Naive thymus-derived CD4-positive, alpha-beta T cell (primary cell): ENCODE results near the gene SLC12A4. TPM values are rescaled to one million over a fixed set of nuclear protein-coding genes. Genes with fewer than 3 reads are reported as not detected.

ENCODE experiments used
- ATAC-seq: fragments of 150-1000 bp; cut with Tn5 transposase; 2 replicates; pipeline ENCODE4 v1.10.0; 2021; ENCODE audit warnings: mild to moderate bottlenecking, moderate library complexity
- CTCF ChIA-PET: fragments of 350-600 bp; sonication (Branson Sonifier 250); formaldehyde crosslinking; loops from one replicate; lab custom pipeline; 2021; ENCODE audit warnings: antibody characterized with exemption; lab: Charles Lee
- POLR2A ChIA-PET: fragments of 350-600 bp; sonication (Branson Sonifier 250); formaldehyde crosslinking; loops from one replicate; lab custom pipeline; 2021; ENCODE audit warnings: antibody characterized with exemption, inconsistent platforms; lab: Charles Lee
- DNase-seq, 9 donors: peaks; one replicate each; pipeline versions ENCODE4 v3.0.0 to v3.0.0-alpha.2; 2020 to 2022; ENCODE audit warnings: mixed read lengths in 1 of 9
- H3K27ac ChIP-seq: one replicate; pipeline ENCODE4 v1.7.0; 2013; ENCODE audit warnings: mild to moderate bottlenecking, low read depth, low read length, moderate library complexity
- H3K27me3 ChIP-seq, 2 donors: one replicate each; pipeline ENCODE4 v1.7.0; 2013; ENCODE audit warnings: low read length in 2 of 2, mild to moderate bottlenecking in 2 of 2, moderate library complexity in 2 of 2; ENCODE audit not compliant: control insufficient read depth in 2 of 2, insufficient read depth in 2 of 2
- H3K36me3 ChIP-seq, 3 experiments: 1 replicate in 2 of 3; 2 replicates in 1 of 3; pipeline ENCODE4 v1.7.0; 2013; ENCODE audit warnings: low read length in 3 of 3, mild to moderate bottlenecking in 3 of 3, moderate library complexity in 1 of 3; ENCODE audit not compliant: insufficient read depth in 3 of 3, control insufficient read depth in 2 of 3
- H3K4me1 ChIP-seq, 2 donors: one replicate each; pipeline ENCODE4 v1.7.0; 2013; ENCODE audit warnings: low read length in 2 of 2, mild to moderate bottlenecking in 2 of 2, moderate library complexity in 1 of 2; ENCODE audit not compliant: control insufficient read depth in 2 of 2, insufficient read depth in 2 of 2
- H3K4me3 ChIP-seq: 2 replicates; pipeline ENCODE4 v1.7.0; 2013; ENCODE audit warnings: mild to moderate bottlenecking, low read length
- H3K9me3 ChIP-seq, 3 experiments: 1 replicate in 2 of 3; 2 replicates in 1 of 3; pipeline ENCODE4 v1.7.0; 2013; ENCODE audit warnings: low read length in 3 of 3; ENCODE audit not compliant: control insufficient read depth in 2 of 3
- H3K27ac Mint-ChIP-seq, 9 donors: one replicate each; pipeline ENCODE4 v1.8.0; 2020 to 2022; ENCODE audit warnings: mixed read lengths in 9 of 9, mild to moderate bottlenecking in 8 of 9, moderate library complexity in 5 of 9, inconsistent platforms in 2 of 9
- H3K27me3 Mint-ChIP-seq, 5 donors: one replicate each; pipeline ENCODE4 v1.8.0; 2021 to 2022; ENCODE audit warnings: mixed read lengths in 5 of 5, mild to moderate bottlenecking in 1 of 5
- H3K36me3 Mint-ChIP-seq, 5 donors: one replicate each; pipeline ENCODE4 v1.8.0; 2020 to 2022; ENCODE audit warnings: mixed read lengths in 5 of 5, mild to moderate bottlenecking in 3 of 5, inconsistent platforms in 1 of 5
- H3K4me1 Mint-ChIP-seq, 7 donors: one replicate each; pipeline ENCODE4 v1.8.0; 2020 to 2022; ENCODE audit warnings: mixed read lengths in 7 of 7, mild to moderate bottlenecking in 3 of 7, inconsistent platforms in 1 of 7
- H3K4me3 Mint-ChIP-seq, 10 donors: one replicate each; pipeline ENCODE4 v1.8.0; 2020 to 2022; ENCODE audit warnings: mild to moderate bottlenecking in 10 of 10, mixed read lengths in 10 of 10, moderate library complexity in 6 of 10, inconsistent platforms in 2 of 10
- H3K9me3 Mint-ChIP-seq, 11 donors: one replicate each; pipeline ENCODE4 v1.8.0; 2020 to 2022; ENCODE audit warnings: mixed read lengths in 11 of 11, mild to moderate bottlenecking in 4 of 11, inconsistent platforms in 1 of 11, moderate library complexity in 1 of 11
- intact Hi-C, 2 donors: fragments of 100-400 bp; cut with micrococcal nuclease; formaldehyde crosslinking; loops; one replicate each; pipeline ENCODE4 v1.15.1; 2023
- polyA plus RNA-seq, 2 donors: library from polyadenylated mRNA; unstranded; fragments of 300-500 nt; fragmentation: Illumina TruSeq; gene quantifications; one replicate each; pipeline ENCODE4 v1.2.3, GENCODE V29; 2021
- total RNA-seq, 6 experiments: library from RNA in 5 of 6; stranded (reverse) in 5 of 6; gene quantifications; 1 replicate in 5 of 6; 2 replicates in 1 of 6; pipeline ENCODE4 v1.2.3 and lab custom pipeline; 2021 to 2026

SLC12A4 gene
- total and polyA plus RNA-seq, 7 experiments from 2014 or later, result 3.8 to 44.4 (median 28.1) TPM

DNA sequence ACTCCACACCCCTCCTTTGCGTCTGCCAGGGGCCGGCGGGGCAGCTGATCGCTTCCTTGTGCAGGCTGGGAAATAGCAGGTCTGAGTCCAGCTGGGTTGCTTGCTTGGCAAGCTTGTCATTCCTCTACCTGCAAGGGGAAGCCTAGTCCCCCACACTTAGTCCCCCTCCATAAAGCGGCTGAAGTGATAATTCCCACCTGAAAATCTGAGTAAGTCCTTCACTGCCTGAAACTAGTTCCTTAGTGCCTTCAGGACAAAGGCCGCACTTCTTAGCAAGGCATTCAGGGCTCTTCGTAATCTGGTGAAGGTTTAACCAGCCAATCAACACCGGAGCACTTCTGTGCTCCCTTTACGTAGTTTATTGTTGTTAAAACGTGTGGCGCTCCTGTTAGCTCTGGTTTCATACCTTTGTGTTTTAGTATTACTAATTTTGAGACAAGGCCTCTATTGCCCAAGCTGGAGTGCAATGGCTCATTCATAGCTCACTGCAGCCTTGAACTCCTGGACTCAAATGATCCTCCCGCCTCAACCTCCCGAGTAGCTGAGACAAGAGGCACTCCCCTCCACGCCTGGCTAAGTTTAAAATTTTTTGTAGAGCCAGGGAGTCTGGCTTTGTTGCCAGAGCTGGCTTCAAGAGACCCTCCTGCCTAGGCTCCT lies 74.6 kb downstream of the SLC12A4 start:
- H3K27ac ChIP-seq, result peak overlapping the region; percentile 94
- Mint-ChIP-seq H3K36me3 (peaks cover 0 to 4% (median 0%) of the 10 kb centered on the region in 5 donors), H3K4me3 (peak overlapping the region; percentile 86 to 97 (median 94)), H3K27me3 (no peaks in the 10 kb centered on the region), H3K27ac (peak overlapping the region; percentile 74 to 98 (median 97)), H3K4me1 (peaks cover 22 to 55% (median 37%) of the 10 kb centered on the region in 7 donors), H3K9me3 (no peaks in the 10 kb centered on the region)
- no peaks in the 10 kb centered on the region for H3K9me3 ChIP-seq
- DNase-seq (peak in 1 of 9 donors; percentile 14), ATAC-seq (no peak)
- ChIA-PET POLR2A (interaction anchor here (0.8 to 2.7 kb wide), 7 partner anchors 12 to 88 kb away, joined by 3 to 25 read pairs (median 5); partner anchors contain the start of genes EDC4, PSMB10, RANBP10 and TSNAXIP1), CTCF (interaction anchor here (3.0 kb wide), 1 partner anchor 10 kb away, joined by 9 read pairs; no protein-coding TSS in a partner anchor)
- H3K27me3 ChIP-seq, result no peaks in the 10 kb centered on the region
- peak overlapping the region; percentile 89 for H3K4me3 ChIP-seq
- intact Hi-C loops, result loop anchor here (1.0 to 10.0 kb wide), 18 partner anchors 21 to 554 kb away; partner anchors contain the start of genes ACD (in 2 of the 2), CTCF (in 2 of the 2), PARD6A (in 2 of the 2) and RANBP10 (in 2 of the 2)
- peaks cover 0 to 4% (median 0%) of the 10 kb centered on the region in 3 experiments for H3K36me3 ChIP-seq
- peaks cover 12 to 15% of the 10 kb centered on the region in 2 donors for H3K4me1 ChIP-seq

Other genes with a start within 250 kb of the SLC12A4 start
- 10 to 100 TPM in 3 of 5 experiments, 1 to 10 TPM in 2; 6.3 to 13.4 (median 11.4) TPM for gene GFOD2, start 249.3 kb downstream of the SLC12A4 start, total RNA-seq
- gene GFOD2, start 249.3 kb downstream of the SLC12A4 start, polyA plus RNA-seq, result 10 to 100 TPM in 1 of 2 donors, 1 to 10 TPM in 1; 4.6 to 14.6 TPM
- gene RANBP10, start 162.1 kb downstream of the SLC12A4 start, total RNA-seq, result 10 to 100 TPM; 22.3 to 26.6 (median 24.7) TPM
- 10 to 100 TPM in 1 of 2 donors, 1 to 10 TPM in 1; 9.3 to 13.5 TPM for gene RANBP10, start 162.1 kb downstream of the SLC12A4 start, polyA plus RNA-seq
- gene TSNAXIP1, start 161.7 kb downstream of the SLC12A4 start, total RNA-seq, result 1 to 10 TPM in 1 of 5 experiments, under 1 TPM in 4; 0.24 to 1.1 (median 0.54) TPM
- not detected for gene TSNAXIP1, start 161.7 kb downstream of the SLC12A4 start, polyA plus RNA-seq
- gene THAP11, start 126.3 kb downstream of the SLC12A4 start, total RNA-seq, result 10 to 100 TPM; 29.0 to 62.7 (median 44.6) TPM
- 100 to 1,000 TPM; 134 to 204 TPM for gene THAP11, start 126.3 kb downstream of the SLC12A4 start, polyA plus RNA-seq
- gene NUTF2, start 121.7 kb downstream of the SLC12A4 start, total RNA-seq, result 100 to 1,000 TPM in 1 of 5 experiments, 10 to 100 TPM in 4; 34.7 to 125 (median 40.4) TPM
- 100 to 1,000 TPM in 1 of 2 donors, 10 to 100 TPM in 1; 98.0 to 118 TPM for gene NUTF2, start 121.7 kb downstream of the SLC12A4 start, polyA plus RNA-seq
- gene CENPT, start 120.9 kb downstream of the SLC12A4 start, total RNA-seq, result 100 to 1,000 TPM in 3 of 5 experiments, 10 to 100 TPM in 2; 56.7 to 128 (median 100) TPM
- gene CENPT, start 120.9 kb downstream of the SLC12A4 start, polyA plus RNA-seq, result 10 to 100 TPM; 11.8 to 22.7 TPM
- 100 to 1,000 TPM; 103 to 166 (median 122) TPM for gene EDC4, start 95.6 kb downstream of the SLC12A4 start, total RNA-seq
- gene EDC4, start 95.6 kb downstream of the SLC12A4 start, polyA plus RNA-seq, result 10 to 100 TPM; 34.8 to 52.4 TPM
- 1 to 10 TPM; 1.1 to 6.4 (median 3.2) TPM for gene NRN1L, start 83.8 kb downstream of the SLC12A4 start, total RNA-seq
- not detected for gene NRN1L, start 83.8 kb downstream of the SLC12A4 start, polyA plus RNA-seq
- gene PSKH1, start 75.4 kb downstream of the SLC12A4 start, total RNA-seq, result 10 to 100 TPM; 18.0 to 28.5 (median 23.3) TPM
- 10 to 100 TPM; 20.7 to 34.0 TPM for gene PSKH1, start 75.4 kb downstream of the SLC12A4 start, polyA plus RNA-seq
- 10 to 100 TPM in 2 of 5 experiments, 1 to 10 TPM in 3; 7.9 to 15.1 (median 9.3) TPM for gene CTRL, start 36.8 kb downstream of the SLC12A4 start, total RNA-seq
- 1 to 10 TPM; 1.3 to 2.5 TPM for gene CTRL, start 36.8 kb downstream of the SLC12A4 start, polyA plus RNA-seq
- gene PSMB10, start 31.8 kb downstream of the SLC12A4 start, total RNA-seq, result 100 to 1,000 TPM; 101 to 370 (median 142) TPM
- gene PSMB10, start 31.8 kb downstream of the SLC12A4 start, polyA plus RNA-seq, result 100 to 1,000 TPM; 522 to 542 TPM
- 10 to 100 TPM in 4 of 5 experiments, 1 to 10 TPM in 1; 9.4 to 23.6 (median 19.6) TPM for gene LCAT, start 24.5 kb downstream of the SLC12A4 start, total RNA-seq
- 1 to 10 TPM in 1 of 2 donors, under 1 TPM in 1; 0.33 to 1.5 TPM for gene LCAT, start 24.5 kb downstream of the SLC12A4 start, polyA plus RNA-seq
- gene DPEP3, start 11.9 kb upstream of the SLC12A4 start, total RNA-seq, result 1 to 10 TPM in 4 of 5 experiments, under 1 TPM in 1; 0.10 to 2.3 (median 1.6) TPM
- under 1 TPM; 0.37 to 0.44 TPM for gene DPEP3, start 11.9 kb upstream of the SLC12A4 start, polyA plus RNA-seq
- gene DPEP2, start 30.8 kb upstream of the SLC12A4 start, total RNA-seq, result 100 to 1,000 TPM in 2 of 5 experiments, 10 to 100 TPM in 3; 26.7 to 159 (median 85.1) TPM
- 10 to 100 TPM; 54.3 to 57.7 TPM for gene DPEP2, start 30.8 kb upstream of the SLC12A4 start, polyA plus RNA-seq
- gene DPEP2NB, start 47.3 kb upstream of the SLC12A4 start, total RNA-seq, result not detected
- gene DPEP2NB, start 47.3 kb upstream of the SLC12A4 start, polyA plus RNA-seq, result not detected
- gene DDX28, start 54.6 kb upstream of the SLC12A4 start, total RNA-seq, result 10 to 100 TPM; 15.5 to 19.9 (median 19.1) TPM
- gene DDX28, start 54.6 kb upstream of the SLC12A4 start, polyA plus RNA-seq, result 10 to 100 TPM; 52.1 to 67.7 TPM
- 10 to 100 TPM; 13.6 to 25.9 (median 18.3) TPM for gene DUS2, start 54.6 kb upstream of the SLC12A4 start, total RNA-seq
- 10 to 100 TPM in 1 of 2 donors, 1 to 10 TPM in 1; 8.7 to 13.7 TPM for gene DUS2, start 54.6 kb upstream of the SLC12A4 start, polyA plus RNA-seq
- 100 to 1,000 TPM; 120 to 151 (median 147) TPM for gene NFATC3, start 116.7 kb upstream of the SLC12A4 start, total RNA-seq
- 100 to 1,000 TPM in 1 of 2 donors, 10 to 100 TPM in 1; 75.8 to 109 TPM for gene NFATC3, start 116.7 kb upstream of the SLC12A4 start, polyA plus RNA-seq